HepG2 (cell line): Measurements from ENCODE around the gene C2orf42. TPM values are rescaled to one million over a fixed set of nuclear protein-coding genes. Genes with fewer than 3 reads are reported as not detected.
A peak's percentile ranks its signal among the peaks of the same experiment; 100 is the strongest.

Experiments used
- ARNT2 ChIP-seq: sonication (generic); formaldehyde crosslinking; IDR thresholded peaks from 2 replicates; pipeline ENCODE4 v1.8.0; 2022; ENCODE audit warnings: mild to moderate bottlenecking, low read depth, missing genetic modification reagents, moderate library complexity
- CBX2 ChIP-seq, 2 experiments: fragments of 200-600 bp in 1 of 2; sonication (generic); formaldehyde crosslinking in 1 of 2; IDR thresholded peaks; 2 replicates each; pipeline versions ENCODE4 v1.7.0 to v1.8.1; 2018 to 2022; ENCODE audit warnings: low read depth in 2 of 2, low read length in 1 of 2, mild to moderate bottlenecking in 1 of 2, missing genetic modification reagents in 1 of 2
- CSRNP1 ChIP-seq: sonication (generic); formaldehyde crosslinking; IDR thresholded peaks from 2 replicates; pipeline ENCODE4 v1.8.1; 2023; ENCODE audit warnings: mild to moderate bottlenecking, missing genetic modification reagents
- GLI4 ChIP-seq: sonication (generic); formaldehyde crosslinking; IDR thresholded peaks from 2 replicates; pipeline ENCODE4 v1.5.1; 2020; ENCODE audit warnings: missing genetic modification reagents, mild to moderate bottlenecking, moderate library complexity, borderline replicate concordance
- HIVEP1 ChIP-seq: sonication (generic); formaldehyde crosslinking; IDR thresholded peaks from 2 replicates; pipeline ENCODE4 v1.4.0; 2020; ENCODE audit warnings: mild to moderate bottlenecking, missing genetic modification reagents
- NCOA2 ChIP-seq: sonication (generic); formaldehyde crosslinking; IDR thresholded peaks from 2 replicates; pipeline ENCODE4 v1.8.0; 2022; ENCODE audit warnings: inconsistent platforms
- NR3C1 ChIP-seq: sonication (generic); formaldehyde crosslinking; IDR thresholded peaks from 2 replicates; pipeline ENCODE4 v1.4.0; 2020; ENCODE audit warnings: missing genetic modification reagents
- REL ChIP-seq: sonication (generic); formaldehyde crosslinking; conservative IDR thresholded peaks from 2 replicates; pipeline ENCODE4 v1.8.0; 2022; ENCODE audit warnings: mild to moderate bottlenecking, missing genetic modification reagents, moderate library complexity
- SMYD3 ChIP-seq: sonication (generic); formaldehyde crosslinking; IDR thresholded peaks from 2 replicates; pipeline ENCODE4 v1.8.1; 2023; ENCODE audit warnings: mild to moderate bottlenecking, missing genetic modification reagents
- SPEN ChIP-seq: sonication (generic); formaldehyde crosslinking; IDR thresholded peaks from 2 replicates; pipeline ENCODE4 v1.5.1; 2020; ENCODE audit warnings: low read depth, mild to moderate bottlenecking, missing genetic modification reagents
- XBP1 ChIP-seq: sonication (generic); formaldehyde crosslinking; IDR thresholded peaks from 2 replicates; pipeline ENCODE4 v1.5.0; 2020; ENCODE audit warnings: missing genetic modification reagents
- ZNF12 ChIP-seq: sonication (generic); formaldehyde crosslinking; IDR thresholded peaks from 2 replicates; pipeline ENCODE4 v1.5.0; 2020; ENCODE audit warnings: missing genetic modification reagents
- ZNF44 ChIP-seq: sonication (generic); formaldehyde crosslinking; IDR thresholded peaks from 2 replicates; pipeline ENCODE4 v1.5.1; 2020; ENCODE audit warnings: mild to moderate bottlenecking, missing genetic modification reagents
- ZNF530 ChIP-seq: sonication (generic); formaldehyde crosslinking; IDR thresholded peaks from 2 replicates; pipeline ENCODE4 v1.5.0; 2020; ENCODE audit warnings: low read depth, mild to moderate bottlenecking, missing genetic modification reagents
- ZNF605 ChIP-seq: sonication (generic); formaldehyde crosslinking; IDR thresholded peaks from 2 replicates; pipeline ENCODE4 v1.8.0; 2022; ENCODE audit warnings: mild to moderate bottlenecking, missing genetic modification reagents
- ZNF678 ChIP-seq: sonication (generic); formaldehyde crosslinking; IDR thresholded peaks from 2 replicates; pipeline ENCODE4 v1.4.0; 2020; ENCODE audit warnings: mild to moderate bottlenecking, missing genetic modification reagents
- ZNF710 ChIP-seq: sonication (generic); formaldehyde crosslinking; IDR thresholded peaks from 2 replicates; pipeline ENCODE4 v1.5.0; 2020; ENCODE audit warnings: mild to moderate bottlenecking, missing genetic modification reagents, borderline replicate concordance
- ZNF724P ChIP-seq: sonication (generic); formaldehyde crosslinking; IDR thresholded peaks from 2 replicates; pipeline ENCODE4 v1.8.0; 2022; ENCODE audit warnings: missing genetic modification reagents, borderline replicate concordance
- ZNF737 ChIP-seq: sonication (generic); formaldehyde crosslinking; IDR thresholded peaks from 2 replicates; pipeline ENCODE4 v1.5.0; 2020; ENCODE audit warnings: missing genetic modification reagents, mild to moderate bottlenecking, borderline replicate concordance
- ZNF747 ChIP-seq: sonication (generic); formaldehyde crosslinking; IDR thresholded peaks from 2 replicates; pipeline ENCODE4 v1.8.1; 2023; ENCODE audit warnings: missing genetic modification reagents, mild to moderate bottlenecking, borderline replicate concordance
- polyA plus RNA-seq, 8 experiments: library from polyadenylated mRNA; depleted of rRNA in 3 of 8; stranded (reverse) in 7 of 8; unstranded in 1 of 8; fragments of >200 nt; fragmentation: Illumina TruSeq in 4 of 8; extraction: Trizol in 4 of 8; gene quantifications; 2 replicates each; pipeline versions ENCODE4 v1.2.1 to v1.2.3, GENCODE V29; 2011 to 2016; ENCODE audit warnings: low read depth in 4 of 8, missing spikeins in 1 of 8, mixed read lengths in 1 of 8; ENCODE audit not compliant: insufficient read depth in 1 of 8
- total RNA-seq, 5 experiments: library from RNA; depleted of rRNA; stranded (reverse); fragments of >200 nt; fragmentation: Illumina TruSeq; extraction: Trizol; gene quantifications; 2 replicates each; pipeline ENCODE4 v1.2.3, GENCODE V29; 2016; ENCODE audit warnings: low read depth in 1 of 5

C2orf42 gene
- total and polyA plus RNA-seq, 2 of the 13 experiments (the other 11 are each of a cell fraction or from before 2014, with no cell fraction given): 9.3 to 9.9 TPM

- TF ChIP-seq ZNF44 (0 out of 2 replicates have a peak, but pooled peaks have one; percentile 61), ZNF12 (CRISPR knock-in tag) (peak; percentile 32), HIVEP1 (peak; percentile 79; the same call in 1 of the 2 replicates), GLI4 (CRISPR knock-in tag) (peak; percentile 20; the same call in 1 of the 2 replicates), ZNF710 (CRISPR knock-in tag) (peak; percentile 70; the same call in 1 of the 2 replicates), ZNF737 (CRISPR knock-in tag) (no peak; the same call in none of the 2 replicates), ZNF605 (CRISPR knock-in tag) (peak; percentile 94; the same call in 1 of the 2 replicates), CSRNP1 (peak; percentile 86), ZNF530 (CRISPR knock-in tag) (no peak), ZNF678 (CRISPR knock-in tag) (peak; percentile 96), XBP1 (CRISPR knock-in tag) (no peak), ZNF724P (peak; percentile 88; the same call in 1 of the 2 replicates), CBX2 (IDR thresholded peaks at IDR 0.05; ENCODE audit: low read depth, low read length) (no peak), CBX2 (CRISPR knock-in tag; IDR thresholded peaks at IDR 0.05; ENCODE audit: low read depth) (no peak), ZNF747 (CRISPR knock-in tag) (peak; percentile 77), ARNT2 (CRISPR knock-in tag) (peak; percentile 45; the same call in 1 of the 2 replicates), NR3C1 (CRISPR knock-in tag) (no peak), SMYD3 (CRISPR knock-in tag) (no peak), NCOA2 (CRISPR knock-in tag) (peak; percentile 67), REL (CRISPR knock-in tag) (no peak), SPEN (CRISPR knock-in tag) (peak; percentile 89)
Observed at GRCh38 chr2:70190418-70191243, at the start of gene C2orf42 (continued).
